Glutamatergic neuron (in vitro differentiated cells): ENCODE data around the gene CAMTA1. TPM values are rescaled to one million over a fixed set of nuclear protein-coding genes. Genes with fewer than 3 reads are reported as not detected.

ENCODE experiments used
- DNase-seq: peaks from one replicate; pipeline ENCODE4 v3.0.0; 2022
- H3K27ac Mint-ChIP-seq: one replicate; pipeline ENCODE4 v1.8.0; 2020; ENCODE audit warnings: mild to moderate bottlenecking, mixed read lengths, inconsistent platforms; ENCODE audit not compliant: unreplicated experiment
- H3K27me3 Mint-ChIP-seq: one replicate; pipeline ENCODE4 v1.8.0; 2020; ENCODE audit warnings: mild to moderate bottlenecking, moderate library complexity, mixed read lengths, inconsistent platforms; ENCODE audit not compliant: unreplicated experiment
- H3K36me3 Mint-ChIP-seq: one replicate; pipeline ENCODE4 v1.8.0; 2020; ENCODE audit warnings: mild to moderate bottlenecking, mixed read lengths, inconsistent platforms; ENCODE audit not compliant: unreplicated experiment
- H3K4me1 Mint-ChIP-seq: one replicate; pipeline ENCODE4 v1.8.0; 2020; ENCODE audit warnings: mild to moderate bottlenecking, low read depth, mixed read lengths, inconsistent platforms; ENCODE audit not compliant: unreplicated experiment
- H3K4me3 Mint-ChIP-seq: one replicate; pipeline ENCODE4 v1.8.0; 2020; ENCODE audit warnings: mild to moderate bottlenecking, mixed read lengths, inconsistent platforms; ENCODE audit not compliant: unreplicated experiment
- H3K9me3 Mint-ChIP-seq: one replicate; pipeline ENCODE4 v1.8.0; 2020; ENCODE audit warnings: mild to moderate bottlenecking, moderate library complexity, mixed read lengths, inconsistent platforms; ENCODE audit not compliant: unreplicated experiment
- CTCF ChIP-seq: fragments of 200-600 bp; sonication (generic); IDR thresholded peaks from one replicate; pipeline ENCODE4 v1.5.0; 2021; ENCODE audit not compliant: partially characterized antibody, unreplicated experiment
- total RNA-seq: library from RNA; stranded (reverse); fragmentation: NEBNext Ultra II Directional; extraction: Animal tissue kit (Norgen Biotek cat#: 25700); gene quantifications from one replicate; pipeline ENCODE4 v1.2.1, GENCODE V29; 2021; ENCODE audit not compliant: unreplicated experiment

CAMTA1 gene
- total RNA-seq, 1 donor from 2014 or later: 77.2 TPM

DNA sequence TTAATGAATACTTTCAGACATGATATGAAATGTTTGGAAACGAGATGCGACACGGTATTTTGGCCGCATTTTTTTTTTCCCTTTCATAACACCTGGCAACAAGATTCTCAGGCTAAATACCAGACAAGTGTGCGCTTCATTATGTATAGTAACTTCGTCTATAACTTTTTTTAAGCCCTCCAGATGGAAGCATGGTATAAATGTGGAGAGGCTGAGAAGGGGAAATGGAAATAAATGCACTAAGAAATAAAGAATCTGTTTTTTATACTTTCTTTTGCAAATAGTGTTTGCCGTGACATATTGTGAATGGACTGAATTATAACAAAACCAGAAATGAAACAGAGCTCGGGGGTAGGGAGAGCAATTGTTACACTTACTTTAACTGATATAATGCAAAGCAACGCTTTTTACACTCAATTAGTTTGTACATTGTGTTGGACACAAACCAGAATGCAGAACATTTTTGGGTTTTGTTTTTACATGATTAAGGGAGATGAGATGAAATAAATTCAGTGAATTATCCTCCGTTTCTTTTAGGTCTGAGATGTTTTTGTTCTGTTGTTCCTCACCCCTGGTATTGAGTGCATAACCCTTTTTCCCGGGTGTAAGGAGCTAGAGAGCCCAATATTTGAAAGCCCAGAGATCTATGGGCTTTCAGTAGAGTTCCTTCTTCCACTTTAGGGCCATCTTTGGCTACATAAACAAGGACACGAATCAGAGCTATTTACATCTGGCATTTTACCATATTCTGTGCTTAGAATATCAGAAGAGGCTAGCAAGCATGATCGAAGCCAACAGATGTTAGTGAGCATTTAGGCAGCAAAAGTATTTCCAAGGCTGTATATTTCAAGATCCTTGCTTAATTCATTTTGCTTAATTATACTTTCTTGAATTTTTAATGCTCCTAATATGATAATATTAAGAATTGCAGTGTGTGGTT is 478.0 kb downstream of the CAMTA1 start:
- no peaks in the 10 kb centered on the region for H3K9me3 Mint-ChIP-seq
- H3K4me1 Mint-ChIP-seq: peaks cover 2% of the 10 kb centered on the region
- H3K36me3 Mint-ChIP-seq: peaks cover 5% of the 10 kb centered on the region
- TF ChIP-seq CTCF: no peak
- no peak for DNase-seq
- no peak overlapping the region for H3K27ac Mint-ChIP-seq
- no peaks in the 10 kb centered on the region for H3K27me3 Mint-ChIP-seq
- no peak overlapping the region for H3K4me3 Mint-ChIP-seq

DNA sequence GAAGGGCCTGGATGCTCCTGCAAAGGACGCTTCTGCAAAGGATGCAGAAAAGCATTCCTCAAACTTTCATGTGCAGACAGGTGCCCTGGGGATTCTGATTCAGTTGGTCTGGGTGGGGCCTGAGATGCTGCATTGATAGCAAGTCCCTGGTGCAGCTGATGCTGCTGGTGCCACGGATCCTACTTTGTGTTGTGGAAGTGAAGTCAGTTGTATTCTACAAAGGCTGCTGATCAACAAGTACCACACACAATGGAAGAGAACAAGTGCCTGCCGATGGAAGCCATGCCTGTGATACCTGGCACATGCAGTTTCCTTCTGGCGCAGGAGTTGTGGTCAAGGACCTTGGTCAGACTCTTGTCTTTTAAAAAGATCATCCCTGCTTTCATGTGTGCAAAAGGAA is 478.8 kb downstream of the CAMTA1 start:
- Mint-ChIP-seq H3K27ac (no peak overlapping the region), H3K27me3 (no peaks in the 10 kb centered on the region), H3K4me1 (no peaks in the 10 kb centered on the region), H3K4me3 (no peak overlapping the region), H3K36me3 (peaks cover 5% of the 10 kb centered on the region), H3K9me3 (peaks cover 3% of the 10 kb centered on the region)
- no peak for DNase-seq
- no peak for TF ChIP-seq CTCF

- no peaks in the 10 kb centered on the region for H3K27me3 Mint-ChIP-seq
- peaks cover 5% of the 10 kb centered on the region for H3K9me3 Mint-ChIP-seq
- DNase-seq: no peak
- no peaks in the 10 kb centered on the region for H3K4me1 Mint-ChIP-seq
- H3K27ac Mint-ChIP-seq: no peak overlapping the region
- TF ChIP-seq CTCF: no peak
- H3K36me3 Mint-ChIP-seq: peaks cover 11% of the 10 kb centered on the region
- H3K4me3 Mint-ChIP-seq: no peak overlapping the region
Observed at GRCh38 chr1:7265771-7266371, 480.6 kb downstream of the CAMTA1 start.

- Mint-ChIP-seq H3K4me1 (no peaks in the 10 kb centered on the region), H3K27ac (no peak overlapping the region), H3K36me3 (peaks cover 11% of the 10 kb centered on the region), H3K9me3 (peaks cover 5% of the 10 kb centered on the region), H3K27me3 (no peaks in the 10 kb centered on the region), H3K4me3 (no peak overlapping the region)
- no peak for TF ChIP-seq CTCF
- no peak for DNase-seq
Observed at GRCh38 chr1:7266561-7266960, 481.3 kb downstream of the CAMTA1 start.

GRCh38 chr1:7267493-7267892 is 482.2 kb downstream of the CAMTA1 start:
- Mint-ChIP-seq H3K4me1 (no peaks in the 10 kb centered on the region), H3K27ac (no peak overlapping the region), H3K9me3 (peaks cover 5% of the 10 kb centered on the region), H3K4me3 (no peak overlapping the region), H3K36me3 (peaks cover 11% of the 10 kb centered on the region), H3K27me3 (no peaks in the 10 kb centered on the region)
- no peak for DNase-seq
- TF ChIP-seq CTCF: no peak
